Measurements from ENCODE around the gene VASH1. TPM values are rescaled to one million over a fixed set of nuclear protein-coding genes. Genes with fewer than 3 reads are reported as not detected.
A peak's percentile ranks its signal among the peaks of the same experiment; 100 is the strongest.

VASH1 gene
- total and polyA plus RNA-seq, 2 of the 13 experiments (the other 11 are each of a cell fraction or from before 2014, with no cell fraction given) = 0.11 to 0.24 TPM

- CTCF ChIA-PET (ENCODE audit: low intra/inter-chr PET ratio, low total read pairs) = no interaction called here
- peaks cover 0 to 16% of the 10 kb centered on the region in 2 experiments; a peak in 1 of 5 replicates for H3K27me3 ChIP-seq (ENCODE audit: control insufficient read depth in 1 of 2, insufficient read depth in 2 of 2, low read length in 2 of 2)
- ATAC-seq = peak; percentile 93
- peaks cover 0 to 13% of the 10 kb centered on the region in 2 experiments; a peak in 3 of 5 replicates for H3K36me3 ChIP-seq (replicated peaks in 1 of 2; ENCODE audit: control insufficient read depth in 1 of 2, insufficient read depth in 2 of 2, low read length in 2 of 2)
- peak within 1 kb of the TSS; percentile 67 for H3K27ac ChIP-seq (ENCODE audit: extremely low read length, insufficient read depth, low read length)
- H3K79me2 ChIP-seq (ENCODE audit: insufficient read depth, low read length) = peaks cover 2% of the 10 kb centered on the region
- H3K4me1 ChIP-seq (ENCODE audit: insufficient read depth, low read length) = peaks cover 22% of the 10 kb centered on the region
- in situ Hi-C loops (cut with HindIII; ENCODE audit: extremely low pct_ligation_motif_present, low pct_unique_long_range_greater_than_20kb) = no loop called here
- intact Hi-C loops (cut with micrococcal nuclease; ENCODE audit: unreplicated experiment) = loop anchor here (2.0 kb wide), 1 partner anchor 18 kb away; no protein-coding TSS in a partner anchor
- H3K4me3 ChIP-seq (replicated peaks in 1 of 3; ENCODE audit: insufficient read depth in 1 of 3, low read depth in 2 of 3, low read length in 3 of 3) = peak within 1 kb of the TSS; percentile 78 to 96 (median 87)
- FAIRE-seq = no peak
- POLR2A ChIA-PET = interaction anchor here (0.8 to 3.8 kb wide), 7 partner anchors 12 to 150 kb away, joined by 3 to 62 read pairs (median 4); no protein-coding TSS in a partner anchor
- H4K20me1 ChIP-seq (ENCODE audit: insufficient read depth, low read length) = no peaks in the 10 kb centered on the region
- 25% methylated on average over 7 of the region's 69 CpGs for WGBS (ENCODE audit: low lambda C conversion rate)
- peak within 1 kb of the TSS; percentile 76 for H3K9ac ChIP-seq (ENCODE audit: insufficient read depth, low read depth, low read length)
- H3K9me3 ChIP-seq (ENCODE audit: low read length) = no peaks in the 10 kb centered on the region
- BruUV-seq (replicated peaks) = no TSS peak
- H2AFZ ChIP-seq (ENCODE audit: low read length) = peak within 1 kb of the TSS; percentile 96
- H3K4me2 ChIP-seq (ENCODE audit: low read depth, low read length) = peak within 1 kb of the TSS; percentile 92
- DNase-seq (ENCODE audit: low spot score) = peak; percentile 80
- peak; percentile 64; the same call in 1 of the 2 replicates for TF ChIP-seq GATA4 (IDR thresholded peaks at IDR 0.05; ENCODE audit: borderline replicate concordance, low read depth)
- no peak for TF ChIP-seq ZBTB42 (CRISPR knock-in tag; IDR thresholded peaks at IDR 0.05)
- TF ChIP-seq E2F1 (CRISPR knock-in tag; IDR thresholded peaks at IDR 0.05) = peak; percentile 70
- no peak for TF ChIP-seq ZNF644 (CRISPR knock-in tag; IDR thresholded peaks at IDR 0.05; ENCODE audit: low read depth)
- TF ChIP-seq KLF13 (CRISPR knock-in tag; IDR thresholded peaks at IDR 0.05) = no peak
- no peak for TF ChIP-seq BATF2 (CRISPR knock-in tag; IDR thresholded peaks at IDR 0.05)
- TF ChIP-seq TCF7L2 (IDR thresholded peaks at IDR 0.05; ENCODE audit: low read depth, low read length) = no peak
- TF ChIP-seq STAT5B (CRISPR knock-in tag; IDR thresholded peaks at IDR 0.05) = no peak
- TF ChIP-seq SCMH1 (CRISPR knock-in tag; IDR thresholded peaks at IDR 0.05; ENCODE audit: borderline replicate concordance) = no peak
- TF ChIP-seq HMGXB4 (CRISPR knock-in tag; IDR thresholded peaks at IDR 0.05; ENCODE audit: borderline replicate concordance in 1 of 2, low read depth in 1 of 2) = peak; percentile 72 to 81
- no peak for TF ChIP-seq ZNF572 (CRISPR knock-in tag; IDR thresholded peaks at IDR 0.05)
- no peak for TF ChIP-seq HIC2 (CRISPR knock-in tag; IDR thresholded peaks at IDR 0.05; ENCODE audit: low read depth)
- TF ChIP-seq FOSL1 (CRISPR knock-in tag; IDR thresholded peaks at IDR 0.05; ENCODE audit: borderline replicate concordance) = no peak
- TF ChIP-seq SALL2 (CRISPR knock-in tag; IDR thresholded peaks at IDR 0.05) = no peak
Observed at GRCh38 chr14:76812422-76813383, 51.4 kb downstream of the VASH1 start, which contains the start of gene ANGEL1. TSS of gene ANGEL1 (minus strand) at chr14:76812882. CDS start at chr14:76812827, 55 bp downstream.
